ENCODE results near the gene STK17A. TPM values are rescaled to one million over a fixed set of nuclear protein-coding genes. Genes with fewer than 3 reads are reported as not detected.
"Not testable (repeated sequence)": the region's sequence is repeated elsewhere in the genome, so short reads cannot be mapped to it uniquely, and the experiment has no call there.

STK17A gene
- total and polyA plus RNA-seq, 3 experiments from 2014 or later = 45.5 to 270 (median 45.8) TPM

DNA sequence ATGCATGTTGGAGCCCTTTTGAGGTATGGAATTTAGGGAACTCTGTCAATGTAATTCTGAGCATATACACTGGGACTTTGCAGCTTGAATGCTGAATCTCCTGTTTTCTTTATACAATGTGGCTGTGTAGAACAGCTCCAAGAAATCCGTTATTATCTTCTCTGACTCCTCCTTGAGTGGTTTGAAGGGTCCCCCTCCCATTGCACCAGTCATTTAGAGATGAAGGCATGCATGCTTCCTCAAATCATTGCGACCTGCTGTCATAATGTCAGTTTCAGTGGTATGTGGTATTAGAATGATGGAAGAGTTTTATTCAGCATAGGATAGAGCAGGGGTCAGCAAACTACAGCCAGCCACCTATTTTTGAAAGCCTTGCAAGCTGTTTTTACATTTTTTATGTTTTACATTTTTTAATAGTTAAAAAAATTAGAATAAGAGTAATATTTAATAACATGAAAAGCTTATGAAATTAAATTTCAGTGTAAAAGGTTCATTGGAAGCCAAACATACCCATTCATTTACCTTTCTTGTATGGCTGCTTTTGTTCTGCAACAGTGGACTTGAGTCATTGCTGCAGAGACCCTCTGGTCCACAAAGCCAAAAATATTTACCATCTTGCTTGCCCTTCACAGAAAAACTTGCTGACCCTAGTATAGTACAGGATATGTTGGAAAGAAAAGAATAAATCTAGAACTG lies 8.1 kb downstream of the STK17A start:
- ChIA-PET CTCF (interaction anchor here (1.2 to 3.2 kb wide), 2 partner anchors 9 to 109 kb away, joined by 3 to 19 read pairs; partner anchors contain the start of gene STK17A), POLR2A (no interaction called here)
- peak overlapping the region; percentile 78 to 93 (median 88) for H3K27ac Mint-ChIP-seq
- no peaks in the 10 kb centered on the region for H3K27me3 ChIP-seq (ENCODE audit: insufficient read depth, low read length, poor library complexity, severe bottlenecking)
- H3K4me1 Mint-ChIP-seq = peaks cover 75 to 91% (median 89%) of the 10 kb centered on the region in 3 donors
- no peak for DNase-seq
- H3K9me3 ChIP-seq (ENCODE audit: low read length) = no peaks in the 10 kb centered on the region
- H3K27ac ChIP-seq (ENCODE audit: low read depth, low read length) = no peak overlapping the region
- no peaks in the 10 kb centered on the region for H3K9me3 Mint-ChIP-seq
- H3K4me3 ChIP-seq (ENCODE audit: low read length) = peak overlapping the region; percentile 21
- H3K36me3 Mint-ChIP-seq = peaks cover 0 to 52% (median 11%) of the 10 kb centered on the region in 3 donors
- no peaks in the 10 kb centered on the region for H3K27me3 Mint-ChIP-seq
- no peaks in the 10 kb centered on the region for H3K36me3 ChIP-seq (ENCODE audit: insufficient read depth, low read length)
- H3K4me1 ChIP-seq (ENCODE audit: insufficient read depth, low read length) = peaks cover 85% of the 10 kb centered on the region
- peak overlapping the region; percentile 49 to 79 (median 75) for H3K4me3 Mint-ChIP-seq

DNA sequence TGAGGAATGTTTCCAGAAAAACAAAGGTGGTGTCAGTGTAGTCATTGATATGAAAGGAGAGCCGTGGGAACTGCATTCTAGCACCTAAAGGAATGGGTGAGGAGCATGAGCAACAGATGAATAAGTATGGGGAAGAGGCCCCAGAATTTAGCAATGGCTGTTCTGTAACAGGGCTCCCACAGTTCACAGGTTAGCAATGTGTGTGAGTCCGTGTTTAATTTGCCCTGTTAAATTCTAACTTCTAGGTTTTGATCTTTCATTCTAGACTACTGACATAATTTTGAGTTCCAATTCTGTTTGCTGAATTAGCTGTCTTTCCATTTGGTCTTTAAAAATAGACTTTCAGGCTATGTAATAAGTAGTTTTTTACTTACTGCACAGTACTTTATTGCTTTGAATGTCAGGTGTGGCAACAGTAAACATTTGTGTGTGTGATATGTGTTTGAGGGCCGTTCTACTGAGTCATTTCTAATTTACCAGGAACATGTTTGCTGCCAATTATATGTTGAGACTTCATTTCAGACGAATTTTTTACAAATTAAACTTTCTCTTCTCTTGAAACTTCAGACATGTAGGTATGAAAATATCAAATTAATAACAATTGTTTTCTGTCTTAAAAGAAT lies 8.8 kb downstream of the STK17A start:
- Mint-ChIP-seq H3K9me3 (no peaks in the 10 kb centered on the region), H3K36me3 (peaks cover 0 to 54% (median 11%) of the 10 kb centered on the region in 3 donors), H3K4me3 (peak overlapping the region; percentile 27 to 79 (median 75)), H3K27me3 (peaks cover 0 to 1% of the 10 kb centered on the region in 2 donors), H3K4me1 (peaks cover 77 to 91% (median 90%) of the 10 kb centered on the region in 3 donors), H3K27ac (peak overlapping the region; percentile 78 to 93 (median 88))
- ChIA-PET POLR2A (no interaction called here), CTCF (interaction anchor here (1.3 to 3.2 kb wide), 2 partner anchors 9 to 108 kb away, joined by 3 to 19 read pairs; partner anchors contain the start of gene STK17A)
- Histone ChIP-seq H3K4me3 (ENCODE audit: low read length) (peak overlapping the region; percentile 4), H3K27ac (ENCODE audit: low read depth, low read length) (no peak overlapping the region), H3K27me3 (ENCODE audit: insufficient read depth, low read length, poor library complexity, severe bottlenecking) (no peaks in the 10 kb centered on the region), H3K4me1 (ENCODE audit: insufficient read depth, low read length) (peaks cover 91% of the 10 kb centered on the region), H3K36me3 (ENCODE audit: insufficient read depth, low read length) (peaks cover 5% of the 10 kb centered on the region), H3K9me3 (ENCODE audit: low read length) (no peaks in the 10 kb centered on the region)
- no peak for DNase-seq

DNA sequence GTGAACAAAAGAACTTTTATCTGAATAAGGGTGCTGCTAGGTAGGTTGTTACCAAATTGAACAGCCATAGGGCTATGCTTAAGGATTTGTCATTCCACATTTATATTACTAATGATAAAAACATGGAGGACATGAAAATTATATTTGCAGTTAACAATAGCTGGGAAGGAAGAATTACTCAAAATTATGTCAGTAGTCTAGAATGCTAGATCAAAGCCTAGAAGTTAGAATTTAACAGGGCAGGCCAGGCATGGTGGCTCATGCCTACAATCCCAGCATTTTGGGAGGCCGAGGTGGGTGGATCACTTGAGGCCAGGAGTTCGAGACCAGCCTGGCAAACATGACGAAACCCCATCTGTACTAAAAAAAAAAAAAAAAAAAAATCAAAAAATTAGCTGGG lies 9.4 kb downstream of the STK17A start:
- H3K4me3 ChIP-seq (ENCODE audit: low read length) = no peak overlapping the region

DNA sequence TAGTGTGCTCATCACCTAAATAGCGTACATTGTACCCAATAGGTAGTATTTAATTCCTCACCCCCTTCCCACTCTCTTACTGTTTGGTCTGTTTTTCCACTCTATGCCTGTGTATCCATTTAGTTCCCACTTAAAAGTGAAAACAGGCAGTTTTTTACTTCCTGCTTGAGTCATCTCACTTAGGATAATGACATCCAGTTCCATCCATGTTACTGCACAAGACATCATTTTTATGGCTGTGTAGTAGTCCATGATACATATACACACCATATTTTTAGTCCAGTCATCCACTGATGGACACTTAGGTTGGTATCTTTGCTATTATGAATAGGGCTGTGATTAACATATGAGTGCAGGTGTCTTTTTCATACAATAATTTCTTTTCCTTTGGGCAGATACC lies 10.1 kb downstream of the STK17A start:
- H3K27me3 Mint-ChIP-seq = peaks cover 0 to 2% of the 10 kb centered on the region in 2 donors
- no peaks in the 10 kb centered on the region for H3K27me3 ChIP-seq (ENCODE audit: insufficient read depth, low read length, poor library complexity, severe bottlenecking)
- H3K27ac Mint-ChIP-seq = peak overlapping the region in 7 of 8 donors; percentile 85 to 93 (median 87)
- ChIA-PET POLR2A (interaction anchor here (0.6 to 1.2 kb wide), 2 partner anchors 10 to 26 kb away, joined by 3 to 4 read pairs; partner anchors contain the start of gene STK17A), CTCF (interaction anchor here (1.3 to 3.2 kb wide), 2 partner anchors 11 to 107 kb away, joined by 3 to 19 read pairs; partner anchors contain the start of gene STK17A)
- H3K9me3 ChIP-seq (ENCODE audit: low read length) = no peaks in the 10 kb centered on the region
- no peak overlapping the region for H3K27ac ChIP-seq (ENCODE audit: low read depth, low read length)
- H3K4me1 Mint-ChIP-seq = peaks cover 73 to 89% (median 88%) of the 10 kb centered on the region in 3 donors
- peaks cover 13% of the 10 kb centered on the region for H3K36me3 ChIP-seq (ENCODE audit: insufficient read depth, low read length)
- no peaks in the 10 kb centered on the region for H3K9me3 Mint-ChIP-seq
- peaks cover 89% of the 10 kb centered on the region for H3K4me1 ChIP-seq (ENCODE audit: insufficient read depth, low read length)
- peaks cover 0 to 58% (median 12%) of the 10 kb centered on the region in 3 donors for H3K36me3 Mint-ChIP-seq
- H3K4me3 ChIP-seq (ENCODE audit: low read length) = peak overlapping the region; percentile 16
- no peak for DNase-seq
- peak overlapping the region; percentile 14 to 90 (median 77) for H3K4me3 Mint-ChIP-seq

More for the DNA sequence above, 9.4 kb downstream of the STK17A start:
- ChIA-PET POLR2A (interaction anchor here (0.6 to 1.2 kb wide), 2 partner anchors 10 to 27 kb away, joined by 3 to 4 read pairs; partner anchors contain the start of gene STK17A), CTCF (interaction anchor here (1.3 to 3.2 kb wide), 2 partner anchors 10 to 107 kb away, joined by 3 to 19 read pairs; partner anchors contain the start of gene STK17A)
- no peak for DNase-seq
- peak overlapping the region; percentile 27 to 81 (median 75) for H3K4me3 Mint-ChIP-seq
- H3K36me3 Mint-ChIP-seq = peaks cover 0 to 56% (median 12%) of the 10 kb centered on the region in 3 donors
- Histone ChIP-seq H3K4me1 (ENCODE audit: insufficient read depth, low read length) (peaks cover 93% of the 10 kb centered on the region), H3K27me3 (ENCODE audit: insufficient read depth, low read length, poor library complexity, severe bottlenecking) (no peaks in the 10 kb centered on the region), H3K27ac (ENCODE audit: low read depth, low read length) (no peak overlapping the region), H3K36me3 (ENCODE audit: insufficient read depth, low read length) (peaks cover 10% of the 10 kb centered on the region), H3K9me3 (ENCODE audit: low read length) (no peaks in the 10 kb centered on the region)
- H3K4me1 Mint-ChIP-seq = peaks cover 76 to 92% (median 91%) of the 10 kb centered on the region in 3 donors
- H3K27me3 Mint-ChIP-seq = peaks cover 0 to 2% of the 10 kb centered on the region in 2 donors
- peak overlapping the region; percentile 78 to 93 (median 88) for H3K27ac Mint-ChIP-seq
- no peaks in the 10 kb centered on the region for H3K9me3 Mint-ChIP-seq

DNA sequence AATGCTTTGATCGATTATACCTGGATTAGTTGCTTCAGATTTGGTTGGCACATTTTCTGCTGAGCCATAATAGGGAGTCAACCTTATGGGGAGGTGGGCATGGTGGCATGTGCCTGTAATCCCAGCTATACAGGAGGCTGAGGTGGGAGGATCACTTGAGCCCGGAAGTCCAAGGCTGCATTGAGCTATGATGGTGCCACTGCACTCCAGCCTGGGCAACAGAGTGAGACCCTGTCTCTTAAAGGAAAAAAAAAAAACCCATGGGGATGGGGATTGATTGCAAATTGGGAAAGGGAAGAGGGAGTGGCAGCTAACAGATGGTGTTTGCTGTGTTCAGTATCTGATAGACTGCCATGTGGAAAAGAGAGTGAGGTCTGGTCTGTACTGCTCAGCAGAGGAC lies 11.1 kb downstream of the STK17A start:
- peak overlapping the region; percentile 62 to 90 (median 77) for H3K4me3 Mint-ChIP-seq
- H3K4me1 Mint-ChIP-seq = peaks cover 69 to 89% (median 87%) of the 10 kb centered on the region in 3 donors
- no peak for DNase-seq
- ChIA-PET CTCF (interaction anchor here (0.7 to 2.9 kb wide), 2 partner anchors 10 to 11 kb away, joined by 3 to 14 read pairs; partner anchors contain the start of gene STK17A), POLR2A (interaction anchor here (0.6 to 0.7 kb wide), 3 partner anchors 8 to 1406 kb away, joined by 3 to 4 read pairs (median 4); no protein-coding TSS in a partner anchor)
- peaks cover 0 to 61% (median 14%) of the 10 kb centered on the region in 3 donors for H3K36me3 Mint-ChIP-seq
- no peaks in the 10 kb centered on the region for H3K9me3 Mint-ChIP-seq
- Histone ChIP-seq H3K27me3 (ENCODE audit: insufficient read depth, low read length, poor library complexity, severe bottlenecking) (no peaks in the 10 kb centered on the region), H3K36me3 (ENCODE audit: insufficient read depth, low read length) (peaks cover 22% of the 10 kb centered on the region), H3K4me3 (ENCODE audit: low read length) (peak overlapping the region; percentile 21), H3K27ac (ENCODE audit: low read depth, low read length) (no peak overlapping the region), H3K4me1 (ENCODE audit: insufficient read depth, low read length) (peaks cover 81% of the 10 kb centered on the region), H3K9me3 (ENCODE audit: low read length) (no peaks in the 10 kb centered on the region)
- peak overlapping the region; percentile 85 to 99 (median 90) for H3K27ac Mint-ChIP-seq
- peaks cover 0 to 2% of the 10 kb centered on the region in 2 donors for H3K27me3 Mint-ChIP-seq

DNA sequence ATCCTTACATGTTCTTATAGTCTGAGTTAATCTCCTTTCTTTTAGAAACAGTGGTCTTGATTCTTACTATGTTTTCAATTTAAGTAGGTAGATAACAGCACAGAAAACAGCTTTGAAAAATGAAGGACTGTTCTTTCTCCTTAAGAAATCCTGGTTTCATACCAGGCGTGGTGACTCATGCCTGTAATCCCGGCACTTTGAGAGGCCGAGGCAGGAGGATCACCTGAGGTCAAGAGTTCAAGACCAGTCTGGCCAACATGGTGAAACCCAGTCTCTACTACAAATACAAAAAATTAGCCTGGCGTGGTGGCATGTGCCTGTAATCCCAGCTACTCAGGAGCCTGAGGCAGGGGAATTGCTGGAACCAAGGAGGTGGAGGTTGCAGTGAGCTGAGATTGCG lies 13.5 kb downstream of the STK17A start:
- POLR2A ChIA-PET; H3K27ac ChIP-seq (ENCODE audit: low read depth, low read length); H3K9me3 ChIP-seq (ENCODE audit: low read length); H3K4me3 ChIP-seq (ENCODE audit: low read length); H3K9me3 Mint-ChIP-seq; H3K27me3 Mint-ChIP-seq; H3K27me3 ChIP-seq (ENCODE audit: insufficient read depth, low read length, poor library complexity, severe bottlenecking); DNase-seq: not testable (repeated sequence)
- CTCF ChIA-PET = interaction anchor here (2.9 kb wide), 1 partner anchor 14 kb away, joined by 14 read pairs; the partner anchor contains the start of gene STK17A
- peaks cover 0 to 64% (median 16%) of the 10 kb centered on the region in 3 donors for H3K36me3 Mint-ChIP-seq
- peaks cover 65 to 80% (median 77%) of the 10 kb centered on the region in 3 donors for H3K4me1 Mint-ChIP-seq
- Histone ChIP-seq H3K36me3 (ENCODE audit: insufficient read depth, low read length) (peaks cover 37% of the 10 kb centered on the region), H3K4me1 (ENCODE audit: insufficient read depth, low read length) (peaks cover 81% of the 10 kb centered on the region)
- peak overlapping the region in 4 of 8 donors; percentile 43 to 70 (median 52) for H3K27ac Mint-ChIP-seq
- H3K4me3 Mint-ChIP-seq = peak overlapping the region in 2 of 7 donors; percentile 72 to 90

DNA sequence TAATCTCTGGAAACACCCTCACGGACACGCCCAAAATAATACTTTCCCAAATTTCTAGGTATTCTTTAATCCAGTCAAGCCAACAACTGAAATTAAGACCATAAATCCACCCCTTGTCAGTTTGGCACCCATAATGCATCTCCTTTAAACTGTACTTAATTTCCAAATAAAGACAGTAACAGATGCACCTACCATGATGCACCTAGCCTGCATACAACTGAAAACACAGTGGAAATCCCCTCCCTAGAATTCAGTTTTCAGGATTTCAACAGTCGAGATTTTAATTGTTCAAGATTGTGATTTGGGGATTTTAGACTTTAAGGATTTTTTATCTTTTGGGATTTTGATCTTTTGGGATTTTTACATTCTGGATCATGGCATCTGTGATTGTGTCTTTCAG lies 17.1 kb downstream of the STK17A start:
- no peak for DNase-seq
- Histone ChIP-seq H3K4me1 (ENCODE audit: insufficient read depth, low read length) (peaks cover 81% of the 10 kb centered on the region), H3K4me3 (ENCODE audit: low read length) (no peak overlapping the region), H3K36me3 (ENCODE audit: insufficient read depth, low read length) (peaks cover 37% of the 10 kb centered on the region), H3K9me3 (ENCODE audit: low read length) (no peaks in the 10 kb centered on the region), H3K27ac (ENCODE audit: low read depth, low read length) (no peak overlapping the region), H3K27me3 (ENCODE audit: insufficient read depth, low read length, poor library complexity, severe bottlenecking) (no peaks in the 10 kb centered on the region)
- peaks cover 0 to 54% (median 13%) of the 10 kb centered on the region in 3 donors for H3K36me3 Mint-ChIP-seq
- H3K9me3 Mint-ChIP-seq = no peaks in the 10 kb centered on the region
- peaks cover 40 to 54% (median 41%) of the 10 kb centered on the region in 3 donors for H3K4me1 Mint-ChIP-seq
- H3K4me3 Mint-ChIP-seq = peak overlapping the region in 5 of 7 donors; percentile 13 to 74 (median 52)
- ChIA-PET CTCF (interaction anchor here (3.6 kb wide), 1 partner anchor 18 kb away, joined by 14 read pairs; the partner anchor contains the start of gene STK17A), POLR2A (interaction anchor here (0.6 to 0.7 kb wide), 2 partner anchors 12 to 51 kb away, joined by 4 read pairs; no protein-coding TSS in a partner anchor)
- peak overlapping the region; percentile 38 to 89 (median 84) for H3K27ac Mint-ChIP-seq
- peaks cover 0 to 2% of the 10 kb centered on the region in 2 donors for H3K27me3 Mint-ChIP-seq
